Lung (tissue), 12 donors: ENCODE measurements around the gene DIO2. TPM values are rescaled to one million over a fixed set of nuclear protein-coding genes. Genes with fewer than 3 reads are reported as not detected.
A peak's percentile ranks its signal among the peaks of the same experiment; 100 is the strongest.

Source experiments
- ATAC-seq: fragments of 200-7000 bp; cut with Tn5 transposase; one replicate; pipeline ENCODE4 v1.9.1; 2020; ENCODE audit warnings: moderate number of reproducible peaks; ENCODE audit not compliant: insufficient read depth, low FRiP score
- DNase-seq, 3 donors: peaks; one replicate each; pipeline ENCODE4 v3.0.0-alpha.2; 2013 to 2017
- H3K27ac ChIP-seq, 2 donors: one replicate each; pipeline ENCODE4 v1.5.1; 2013; ENCODE audit warnings: mild to moderate bottlenecking in 2 of 2, moderate library complexity in 2 of 2, control low read depth in 1 of 2, inconsistent platforms in 1 of 2, low read depth in 1 of 2, low read length in 1 of 2
- H3K27me3 ChIP-seq, 3 donors: one replicate each; pipeline ENCODE4 v1.5.1; 2013; ENCODE audit warnings: low read length in 2 of 3; ENCODE audit not compliant: control insufficient read depth in 3 of 3, insufficient read depth in 3 of 3
- H3K36me3 ChIP-seq, 4 donors: one replicate each; pipeline ENCODE4 v1.5.1; 2013; ENCODE audit warnings: low read length in 4 of 4, mild to moderate bottlenecking in 1 of 4, moderate library complexity in 1 of 4; ENCODE audit not compliant: control insufficient read depth in 4 of 4, insufficient read depth in 4 of 4
- H3K4me1 ChIP-seq, 5 donors: one replicate each; pipeline ENCODE4 v1.5.1; 2013; ENCODE audit warnings: low read length in 5 of 5, mild to moderate bottlenecking in 2 of 5, moderate library complexity in 1 of 5; ENCODE audit not compliant: control insufficient read depth in 5 of 5, insufficient read depth in 5 of 5
- H3K4me3 ChIP-seq: one replicate; pipeline ENCODE4 v1.5.1; 2013; ENCODE audit warnings: mild to moderate bottlenecking, control low read depth, moderate library complexity
- H3K9ac ChIP-seq, 2 donors: one replicate each; pipeline ENCODE4 v1.5.1; 2013; ENCODE audit warnings: low read length in 2 of 2, control low read depth in 1 of 2; ENCODE audit not compliant: insufficient read depth in 1 of 2
- H3K9me3 ChIP-seq, 4 donors: one replicate each; pipeline ENCODE4 v1.5.1; 2013; ENCODE audit warnings: low read length in 3 of 4, mild to moderate bottlenecking in 1 of 4, moderate library complexity in 1 of 4; ENCODE audit not compliant: control insufficient read depth in 4 of 4, insufficient read depth in 3 of 4
- CTCF ChIP-seq: IDR thresholded peaks from 2 replicates; pipeline ENCODE4 v1.5.1; 2012; ENCODE audit warnings: mild to moderate bottlenecking; ENCODE audit errors: control extremely low read depth, extremely low read depth
- WGBS, 2 donors: extraction: QIAGEN DNeasy Blood & Tissue Kit; methylation state at CpG; one replicate each; pipeline ENCODE4 v1.1.7; 2013; 5-methylcytosine and 5-hydroxymethylcytosine counted together
- polyA plus RNA-seq, 2 donors: library from polyadenylated mRNA; stranded (reverse); fragments of 200-250 nt; gene quantifications; one replicate each; pipeline ENCODE4 v1.2.1, GENCODE V29; 2013
- total RNA-seq, 2 donors: library from RNA; depleted of rRNA in 1 of 2; stranded (reverse); fragments of >200 nt in 1 of 2; gene quantifications; one replicate each; pipeline ENCODE4 v1.2.1, GENCODE V29; 2014 to 2021
- donor health status: control.
- donor health status: control.
- donor health status: Bipolar disorder and iron deficiency.
- donor health status: healthy.
- donor health status: DM: yes; HTN: yes; CAD: no.

DIO2 gene
- total and polyA plus RNA-seq, 4 donors, result 0.18 to 1.4 (median 0.50) TPM

- ATAC-seq, result no peak
- no peak for TF ChIP-seq CTCF
- H3K4me3 ChIP-seq, result no peak overlapping the region
These were observed 25.8 kb upstream of the DIO2 start for GRCh38 chr14:80237143-80237542.

GRCh38 chr14:80233470-80234089 is 22.3 kb upstream of the DIO2 start:
- 62 to 86% methylated on average over 2 of the region's 2 CpGs for WGBS, 2 donors
- DNase-seq (no peak), ATAC-seq (no peak)
- no peaks in the 10 kb centered on the region for H3K4me1 ChIP-seq
- H3K9me3 ChIP-seq, result peaks cover 0 to 11% (median 8%) of the 10 kb centered on the region in 4 donors
- H3K27me3 ChIP-seq, result no peaks in the 10 kb centered on the region
- H3K36me3 ChIP-seq, result no peaks in the 10 kb centered on the region
- no peak overlapping the region for H3K4me3 ChIP-seq
- H3K9ac ChIP-seq, result no peak overlapping the region
- no peak overlapping the region for H3K27ac ChIP-seq
- no peak for TF ChIP-seq CTCF

More at GRCh38 chr14:80237143-80237542, 25.8 kb upstream of the DIO2 start:
- 83% methylated on average over 3 of the region's 3 CpGs for WGBS, 2 donors
- Histone ChIP-seq H3K4me1 (no peaks in the 10 kb centered on the region), H3K36me3 (no peaks in the 10 kb centered on the region), H3K27me3 (no peaks in the 10 kb centered on the region), H3K27ac (no peak overlapping the region), H3K9me3 (peaks cover 0 to 8% (median 4%) of the 10 kb centered on the region in 4 donors), H3K9ac (no peak overlapping the region)
- no peak for DNase-seq

- Histone ChIP-seq H3K4me3 (no peak overlapping the region), H3K36me3 (no peaks in the 10 kb centered on the region), H3K27ac (no peak overlapping the region), H3K9me3 (peaks cover 0 to 8% (median 6%) of the 10 kb centered on the region in 4 donors), H3K4me1 (no peaks in the 10 kb centered on the region), H3K9ac (no peak overlapping the region), H3K27me3 (no peaks in the 10 kb centered on the region)
- no peak for TF ChIP-seq CTCF
- ATAC-seq (no peak), DNase-seq (peak in 1 of 3 donors; percentile 66)
- 77 to 82% methylated on average over 2 of the region's 2 CpGs for WGBS, 2 donors
These were observed 20.4 kb upstream of the DIO2 start for GRCh38 chr14:80231702-80232101.
